Cardiac septum (tissue), 1 donor: ENCODE data around the gene PRRX1. TPM values are rescaled to one million over a fixed set of nuclear protein-coding genes. Genes with fewer than 3 reads are reported as not detected.

ENCODE experiments used
- total RNA-seq: library from RNA; stranded (reverse); fragmentation: NEBNext Ultra II Directional; extraction: Animal tissue kit (Norgen Biotek cat#: 25700); gene quantifications from one replicate; pipeline ENCODE4 v1.2.1, GENCODE V29; 2021
- donor health status: DM: no; HTN: no; CAD: no.

The PRRX1 gene
- total RNA-seq, 1 donor from 2014 or later: 124 TPM

Other genes with a start within 250 kb of the PRRX1 start
- gene GORAB, start 132.0 kb upstream of the PRRX1 start, total RNA-seq: 13.0 TPM